Purkinje cell (primary cell): ENCODE results near the gene RIPK3. TPM values are rescaled to one million over a fixed set of nuclear protein-coding genes. Genes with fewer than 3 reads are reported as not detected.

Experiments used
- polyA plus RNA-seq: library from polyadenylated mRNA; unstranded; fragments of >200 nt; fragmentation: Nextera tagmentation; gene quantifications from 2 replicates; pipeline ENCODE4 v1.2.1, GENCODE V29; 2014

RIPK3 gene
- not detected in 2 replicates for polyA plus RNA-seq

DNA sequence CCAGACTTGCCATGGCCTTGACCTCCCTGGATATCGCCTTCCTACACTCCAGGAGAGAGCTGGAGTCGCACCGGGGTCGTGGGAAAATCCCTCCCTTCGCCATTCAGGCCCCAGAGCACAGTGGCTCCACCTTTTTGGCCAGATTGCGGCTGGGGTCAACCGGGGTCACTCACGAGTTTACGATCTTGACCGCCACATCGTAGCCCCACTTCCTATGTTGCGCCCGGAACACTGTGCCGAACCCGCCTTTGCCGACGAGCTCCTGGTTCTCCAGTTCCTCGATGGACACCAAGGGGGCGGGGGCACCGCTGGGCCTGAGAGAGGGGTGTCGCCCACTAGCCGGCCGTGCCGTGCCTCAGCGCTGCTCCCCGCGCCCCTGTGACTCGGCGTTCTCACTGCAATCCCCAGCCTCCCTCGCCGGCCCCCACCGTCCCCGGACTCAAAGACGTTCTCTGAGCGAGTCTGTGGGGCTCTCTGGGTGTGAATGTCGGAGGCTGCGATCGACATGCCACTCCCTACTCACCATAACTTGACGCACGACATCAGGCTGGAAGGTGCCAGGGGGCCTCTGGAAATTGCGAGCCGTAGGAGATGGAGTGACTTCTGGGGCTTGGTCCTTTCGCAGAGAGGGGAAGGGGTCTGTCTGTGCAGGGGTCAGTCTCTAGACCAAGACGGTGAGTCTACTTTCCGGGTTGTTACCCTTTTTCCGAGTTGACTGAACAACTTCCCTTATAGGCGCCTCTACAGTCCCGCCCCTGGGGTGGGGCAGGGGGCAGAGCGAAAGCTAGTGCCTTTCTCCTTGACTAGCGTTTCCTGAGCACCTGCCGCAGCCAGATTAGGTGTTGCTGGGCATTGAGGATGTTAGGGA is at the start of gene RIPK3:
RIPK3 (minus strand) TSS at position 708 of the 868 bp plus-strand sequence; CDS start at position 543, 165 bp downstream.

DNA sequence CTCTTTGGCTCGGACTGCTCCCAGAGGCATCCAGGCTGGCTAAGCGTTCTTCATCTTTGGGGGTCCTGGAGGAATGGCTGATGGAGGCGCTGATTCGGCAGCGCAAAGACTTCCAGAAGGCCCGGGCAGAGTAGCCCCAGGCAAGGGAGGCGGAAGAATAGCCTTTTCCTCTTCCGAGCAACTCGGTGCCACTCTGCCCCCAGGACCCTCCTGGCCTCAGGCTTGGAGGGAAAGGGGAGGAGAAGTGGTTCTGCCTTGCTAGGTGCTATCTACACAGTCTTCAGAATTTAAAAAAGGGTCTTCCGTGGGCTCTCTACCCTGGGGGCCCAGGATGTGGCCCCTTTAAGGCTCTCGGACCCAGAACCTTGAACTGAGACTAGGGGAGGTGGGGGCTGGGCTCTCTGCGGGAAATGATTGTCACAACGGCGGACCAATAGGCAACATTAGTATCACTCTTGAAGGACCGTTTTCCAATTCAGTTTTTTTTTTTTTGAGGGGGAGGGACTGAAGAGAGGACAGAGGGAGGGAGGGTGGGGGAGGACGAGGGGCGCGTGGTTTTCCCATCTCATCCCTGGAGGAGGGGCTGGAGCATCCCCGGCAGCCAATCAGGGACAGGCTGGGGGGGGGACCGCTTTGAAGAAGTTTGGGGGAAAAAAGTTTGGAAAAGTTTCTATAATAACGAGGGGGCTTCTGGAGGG is 27.9 kb upstream of the RIPK3 start, which contains the start of gene NFATC4:
NFATC4 (plus strand) TSS at position 671 of the 698 bp plus-strand sequence. CDS start 157 bp downstream, outside the sequence.

DNA sequence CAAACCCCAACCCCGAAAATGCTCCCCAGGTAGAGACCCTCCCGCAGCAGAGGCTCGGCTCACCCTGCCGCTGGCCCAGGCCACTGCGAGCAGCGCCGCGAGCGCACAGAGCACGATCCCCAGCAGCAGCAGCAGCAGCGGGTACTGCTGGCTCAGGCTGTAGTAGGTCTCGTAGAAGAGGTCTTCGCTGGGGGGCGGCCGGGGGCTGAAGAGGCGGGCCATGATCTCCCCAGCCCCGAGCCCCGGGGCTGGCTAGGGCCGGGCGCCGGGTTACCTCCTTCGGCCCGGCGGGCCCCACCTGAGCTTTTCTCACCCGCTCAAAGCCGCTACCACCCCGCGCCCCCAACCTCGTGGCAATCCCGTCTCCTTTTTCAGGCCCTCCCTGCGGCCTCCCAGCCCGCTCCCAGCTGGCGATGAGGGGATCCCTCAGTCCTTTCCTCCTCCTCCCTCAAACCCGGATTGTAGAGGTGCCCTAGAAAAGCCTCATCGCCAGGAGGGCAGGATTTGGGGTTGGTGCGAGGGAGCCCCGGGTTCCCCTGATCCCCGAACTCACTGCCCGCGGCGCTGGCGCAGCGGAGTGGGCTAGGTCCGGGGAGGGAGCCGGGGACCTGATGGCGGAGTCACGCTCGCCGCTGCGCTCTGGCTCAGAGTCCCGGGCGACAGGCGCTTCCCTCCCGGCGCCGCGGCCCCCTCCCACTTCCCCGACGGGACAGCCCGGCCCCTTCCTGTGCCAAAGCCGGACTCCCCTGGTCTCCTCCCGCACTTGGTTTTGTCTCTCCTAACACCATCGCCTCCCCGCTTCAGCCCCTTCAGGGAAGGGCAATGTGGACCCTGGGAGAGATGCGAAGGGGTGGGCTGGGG is 5.1 kb downstream of the RIPK3 start, which contains the start of gene ADCY4:
ADCY4 (minus strand) TSS at position 641 of the 861 bp plus-strand sequence; CDS start at position 222, 419 bp downstream.

DNA sequence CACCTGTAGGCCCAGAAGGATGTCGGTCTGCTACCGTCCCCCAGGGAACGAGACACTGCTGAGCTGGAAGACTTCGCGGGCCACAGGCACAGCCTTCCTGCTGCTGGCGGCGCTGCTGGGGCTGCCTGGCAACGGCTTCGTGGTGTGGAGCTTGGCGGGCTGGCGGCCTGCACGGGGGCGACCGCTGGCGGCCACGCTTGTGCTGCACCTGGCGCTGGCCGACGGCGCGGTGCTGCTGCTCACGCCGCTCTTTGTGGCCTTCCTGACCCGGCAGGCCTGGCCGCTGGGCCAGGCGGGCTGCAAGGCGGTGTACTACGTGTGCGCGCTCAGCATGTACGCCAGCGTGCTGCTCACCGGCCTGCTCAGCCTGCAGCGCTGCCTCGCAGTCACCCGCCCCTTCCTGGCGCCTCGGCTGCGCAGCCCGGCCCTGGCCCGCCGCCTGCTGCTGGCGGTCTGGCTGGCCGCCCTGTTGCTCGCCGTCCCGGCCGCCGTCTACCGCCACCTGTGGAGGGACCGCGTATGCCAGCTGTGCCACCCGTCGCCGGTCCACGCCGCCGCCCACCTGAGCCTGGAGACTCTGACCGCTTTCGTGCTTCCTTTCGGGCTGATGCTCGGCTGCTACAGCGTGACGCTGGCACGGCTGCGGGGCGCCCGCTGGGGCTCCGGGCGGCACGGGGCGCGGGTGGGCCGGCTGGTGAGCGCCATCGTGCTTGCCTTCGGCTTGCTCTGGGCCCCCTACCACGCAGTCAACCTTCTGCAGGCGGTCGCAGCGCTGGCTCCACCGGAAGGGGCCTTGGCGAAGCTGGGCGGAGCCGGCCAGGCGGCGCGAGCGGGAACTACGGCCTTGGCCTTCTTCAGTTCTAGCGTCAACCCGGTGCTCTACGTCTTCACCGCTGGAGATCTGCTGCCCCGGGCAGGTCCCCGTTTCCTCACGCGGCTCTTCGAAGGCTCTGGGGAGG is 28.9 kb downstream of the RIPK3 start, which contains the start of gene LTB4R:
LTB4R (plus strand) TSS at position 857 of the 959 bp plus-strand sequence. CDS start 4,150 bp downstream, outside the sequence.

DNA sequence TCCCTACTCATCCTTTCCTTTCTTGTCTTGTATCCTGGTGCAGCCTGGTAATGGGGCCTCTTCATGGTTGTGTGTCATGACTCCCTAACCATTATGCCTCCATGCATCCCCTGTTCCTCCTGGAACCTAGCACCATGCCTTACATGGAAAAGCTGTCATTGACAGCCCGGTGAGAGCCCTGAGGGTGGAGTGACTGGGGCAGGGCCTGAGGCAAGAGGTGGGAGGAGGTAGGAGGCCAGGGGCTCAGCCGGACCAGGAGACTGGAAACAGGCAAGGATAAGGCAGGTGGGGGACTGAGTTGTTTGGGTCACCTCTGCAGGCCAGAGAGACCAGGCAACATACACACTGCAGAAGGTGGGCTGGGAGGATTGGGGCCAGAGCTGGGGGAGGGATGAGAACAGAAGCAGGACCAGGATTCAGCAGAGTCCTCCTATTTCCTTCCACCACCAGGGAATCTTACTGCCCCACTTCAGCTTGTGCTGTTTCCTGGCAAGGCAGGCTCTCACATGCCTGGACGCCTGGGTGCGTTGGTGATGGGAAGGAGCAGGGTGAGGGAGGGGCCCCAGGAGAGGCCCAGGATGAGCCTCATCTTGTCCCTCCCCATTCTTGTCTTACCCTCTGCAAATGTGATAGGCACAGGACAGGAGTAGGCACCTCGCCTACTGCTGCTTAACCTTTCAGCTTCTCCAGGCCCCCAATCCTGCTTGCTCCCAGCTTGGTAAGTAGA is 30.1 kb downstream of the RIPK3 start, which contains the start of gene LTB4R2:
LTB4R2 (plus strand) TSS at position 603 of the 727 bp plus-strand sequence. CDS start 525 bp downstream, outside the sequence.

DNA sequence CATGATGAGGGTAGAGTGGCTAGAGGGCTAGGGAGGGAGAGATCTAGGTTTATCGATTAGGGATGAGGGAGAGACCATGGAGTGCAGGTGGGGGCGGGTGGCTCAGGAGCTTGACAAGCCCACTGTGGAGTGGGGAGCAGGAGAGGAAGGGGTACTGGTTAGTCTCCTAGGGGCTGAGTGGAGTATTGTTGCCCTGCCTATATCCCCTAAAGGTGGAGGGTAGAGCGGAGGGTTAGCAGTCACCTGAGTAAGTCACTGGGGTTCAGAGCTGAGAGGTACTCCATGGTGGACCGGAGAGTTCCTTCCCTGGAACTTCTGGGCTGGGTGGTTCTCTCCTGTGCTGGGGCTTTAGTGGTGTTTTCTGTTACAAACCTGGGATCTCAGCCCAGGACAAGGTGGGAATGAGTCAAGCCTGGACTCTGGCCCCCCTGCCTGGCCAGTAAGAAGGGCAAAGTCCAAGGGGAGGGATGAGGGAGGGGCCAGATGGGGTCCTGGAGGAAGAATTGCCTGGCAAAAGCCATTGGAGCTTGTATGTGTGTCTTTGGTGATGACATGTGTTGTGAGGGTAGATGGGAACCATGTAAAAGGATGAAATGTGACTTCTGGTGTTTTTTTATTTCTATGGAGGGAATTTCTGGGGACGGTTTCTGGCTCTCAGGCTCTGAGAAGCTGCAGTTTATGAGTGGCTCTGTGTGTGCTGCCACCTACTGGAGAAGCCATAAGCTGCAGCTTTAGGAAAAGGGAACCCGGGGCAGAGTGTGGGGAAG is 32.0 kb downstream of the RIPK3 start, which contains the start of gene CIDEB:
CIDEB (minus strand) TSS at position 403 of the 767 bp plus-strand sequence; CDS start at position 284, 119 bp downstream.

DNA sequence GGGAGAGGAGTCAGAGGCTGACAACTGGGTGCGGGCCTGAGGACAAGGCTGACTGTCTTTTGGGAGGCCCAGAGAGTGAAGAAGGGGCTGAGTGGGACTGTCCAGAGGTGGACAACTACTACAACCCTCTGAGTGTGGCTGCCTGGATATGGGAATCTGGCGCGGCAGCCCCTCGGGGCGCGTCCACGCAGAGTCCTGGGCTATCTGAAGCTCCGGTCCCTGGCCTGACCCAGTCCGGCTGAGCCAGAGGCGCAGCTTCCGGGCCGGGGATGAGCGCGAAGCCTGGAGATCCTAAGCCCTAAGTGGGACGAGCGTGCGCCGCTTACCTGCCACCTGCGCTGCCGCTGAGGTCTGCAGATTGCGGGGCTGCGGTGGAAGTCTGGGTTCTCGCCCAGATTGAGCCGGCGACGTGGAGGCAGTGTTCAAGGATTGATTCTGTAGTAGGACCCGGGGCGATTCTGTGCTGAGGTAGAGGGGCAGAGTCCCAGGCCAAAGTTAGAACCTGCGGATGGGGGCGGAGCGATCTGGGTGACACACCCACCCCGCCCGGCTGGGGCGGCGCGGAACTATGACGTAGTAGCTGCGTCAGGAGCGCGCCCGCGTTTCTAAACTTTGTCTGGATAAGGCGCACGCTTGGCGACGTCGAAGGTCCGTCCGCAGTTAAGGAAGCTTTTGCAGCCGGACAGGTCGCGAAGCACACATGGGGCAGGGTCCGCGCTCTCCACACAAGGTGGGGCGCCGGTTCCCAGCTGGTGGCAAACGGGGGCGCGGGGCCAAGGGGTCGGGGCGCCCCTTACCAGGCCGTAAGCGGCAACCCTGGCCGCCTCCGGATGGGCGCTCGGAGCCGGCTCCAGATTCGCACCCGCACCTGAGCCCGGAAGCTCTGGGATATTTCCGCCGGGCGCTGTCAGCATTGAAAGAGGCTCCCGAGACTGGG is 40.3 kb downstream of the RIPK3 start, which contains the start of the genes DHRS1 and NOP9:
DHRS1 (minus strand) TSS at position 526 of the 937 bp plus-strand sequence. CDS start 674 bp downstream, outside the sequence.
NOP9 (plus strand) TSS at position 596 of the 937 bp plus-strand sequence; CDS start at position 701, 105 bp downstream.

Other genes starting within 250 kb of the RIPK3 start
- gene PCK2, start 245.7 kb downstream of the RIPK3 start, polyA plus RNA-seq = 1.2 TPM in 1 of 2 replicates, not detected in the other
- gene DCAF11, start 225.2 kb downstream of the RIPK3 start, polyA plus RNA-seq = 9.2 and 10.2 TPM in 2 replicates
- gene NRL, start 225.0 kb downstream of the RIPK3 start, polyA plus RNA-seq = 0.27 TPM in 1 of 2 replicates, not detected in the other
- gene FITM1, start 209.3 kb downstream of the RIPK3 start, polyA plus RNA-seq = not detected in 2 replicates
- 104 and 112 TPM in 2 replicates for gene PSME1, start 203.8 kb downstream of the RIPK3 start, polyA plus RNA-seq
- 21.2 and 22.7 TPM in 2 replicates for gene EMC9, start 198.4 kb downstream of the RIPK3 start, polyA plus RNA-seq
- gene PSME2, start 193.4 kb downstream of the RIPK3 start, polyA plus RNA-seq = 117 and 133 TPM in 2 replicates
- gene RNF31, start 192.5 kb downstream of the RIPK3 start, polyA plus RNA-seq = 15.5 and 28.7 TPM in 2 replicates
- gene IRF9, start 178.7 kb downstream of the RIPK3 start, polyA plus RNA-seq = 5.3 and 7.2 TPM in 2 replicates
- 6.9 and 12.6 TPM in 2 replicates for gene REC8, start 167.9 kb downstream of the RIPK3 start, polyA plus RNA-seq
- 11.9 and 14.7 TPM in 2 replicates for gene IPO4, start 151.2 kb downstream of the RIPK3 start, polyA plus RNA-seq
- 16.9 and 18.7 TPM in 2 replicates for gene TM9SF1, start 144.6 kb downstream of the RIPK3 start, polyA plus RNA-seq
- not detected in 2 replicates for gene TSSK4, start 134.3 kb downstream of the RIPK3 start, polyA plus RNA-seq
- gene CHMP4A, start 126.5 kb downstream of the RIPK3 start, polyA plus RNA-seq = 36.2 and 56.5 TPM in 2 replicates
- gene MDP1, start 123.9 kb downstream of the RIPK3 start, polyA plus RNA-seq = 35.8 and 55.7 TPM in 2 replicates
- 1,309 and 1,370 TPM in 2 replicates for gene NEDD8, start 107.6 kb downstream of the RIPK3 start, polyA plus RNA-seq
- 57.3 and 98.9 TPM in 2 replicates for gene GMPR2, start 107.1 kb downstream of the RIPK3 start, polyA plus RNA-seq
- gene TINF2, start 97.4 kb downstream of the RIPK3 start, polyA plus RNA-seq = 21.3 and 23.5 TPM in 2 replicates
- gene TGM1, start 76.8 kb downstream of the RIPK3 start, polyA plus RNA-seq = not detected in 2 replicates
- 13.6 and 17.3 TPM in 2 replicates for gene RABGGTA, start 68.4 kb downstream of the RIPK3 start, polyA plus RNA-seq
- gene DHRS1, start 40.2 kb downstream of the RIPK3 start, polyA plus RNA-seq = 7.7 and 15.5 TPM in 2 replicates
- 3.4 and 5.3 TPM in 2 replicates for gene NOP9, start 40.1 kb downstream of the RIPK3 start, polyA plus RNA-seq
- 3.6 TPM in 1 of 2 replicates, not detected in the other for gene CIDEB, start 32.0 kb downstream of the RIPK3 start, polyA plus RNA-seq
- gene LTB4R2, start 29.9 kb downstream of the RIPK3 start, polyA plus RNA-seq = 0.86 TPM in 1 of 2 replicates, not detected in the other
- gene LTB4R, start 28.5 kb downstream of the RIPK3 start, polyA plus RNA-seq = 0.79 and 1.8 TPM in 2 replicates
- 0.99 TPM in 1 of 2 replicates, not detected in the other for gene ADCY4, start 4.9 kb downstream of the RIPK3 start, polyA plus RNA-seq
- 0.81 and 6.9 TPM in 2 replicates for gene NFATC4, start 28.2 kb upstream of the RIPK3 start, polyA plus RNA-seq
- gene NYNRIN, start 59.0 kb upstream of the RIPK3 start, polyA plus RNA-seq = 0.05 and 0.87 TPM in 2 replicates
- gene CBLN3, start 89.7 kb upstream of the RIPK3 start, polyA plus RNA-seq = 2.9 and 5.2 TPM in 2 replicates
- gene KHNYN, start 90.0 kb upstream of the RIPK3 start, polyA plus RNA-seq = 0.28 and 0.52 TPM in 2 replicates
- gene SDR39U1, start 102.8 kb upstream of the RIPK3 start, polyA plus RNA-seq = 100 and 109 TPM in 2 replicates
- not detected in 2 replicates for gene CMA1, start 168.3 kb upstream of the RIPK3 start, polyA plus RNA-seq
- not detected in 2 replicates for gene CTSG, start 236.3 kb upstream of the RIPK3 start, polyA plus RNA-seq